Ovary (tissue), 9 donors: Measurements from ENCODE around the gene FNDC8. TPM values are rescaled to one million over a fixed set of nuclear protein-coding genes. Genes with fewer than 3 reads are reported as not detected.
A peak's percentile ranks its signal among the peaks of the same experiment; 100 is the strongest.

Experiments
- DNase-seq, 5 donors: peaks; one replicate each; pipeline ENCODE4 v3.0.0-alpha.2; 2019 to 2020
- H3K27ac ChIP-seq, 2 donors: fragments of 200-600 bp; one replicate each; pipeline versions ENCODE4 v1.5.1 to v1.8.0; 2019 to 2022
- H3K27me3 ChIP-seq: fragments of 200-600 bp; one replicate; pipeline ENCODE4 v1.8.0; 2022
- H3K36me3 ChIP-seq: fragments of 200-600 bp; sonication (generic); one replicate; pipeline ENCODE4 v1.5.1; 2019
- H3K4me1 ChIP-seq: one replicate; pipeline ENCODE4 v1.8.1; 2013; ENCODE audit warnings: mild to moderate bottlenecking, moderate library complexity; ENCODE audit not compliant: insufficient read depth
- H3K4me3 ChIP-seq: fragments of 200-600 bp; sonication (generic); one replicate; pipeline ENCODE4 v1.5.1; 2017
- H3K9me3 ChIP-seq, 2 donors: fragments of 200-600 bp in 1 of 2; sonication (generic) in 1 of 2; one replicate each; pipeline versions ENCODE4 v1.5.1 to v1.8.1; 2013 to 2019; ENCODE audit warnings: mild to moderate bottlenecking in 1 of 2, moderate library complexity in 1 of 2
- CTCF ChIP-seq, 3 donors: fragments of 450-650 bp in 2 of 3; fragments of 200-600 bp in 1 of 3; IDR thresholded peaks; one replicate each; pipeline versions ENCODE4 v1.5.1 to v1.8.0; 2016 to 2022; ENCODE audit warnings: antibody characterized with exemption in 3 of 3, mild to moderate bottlenecking in 1 of 3
- EP300 ChIP-seq: sonication (generic); formaldehyde crosslinking; IDR thresholded peaks from one replicate; pipeline ENCODE4 v1.6.1; 2017; ENCODE audit warnings: antibody characterized with exemption
- POLR2A ChIP-seq: fragments of 450-650 bp; IDR thresholded peaks from one replicate; pipeline ENCODE4 v1.6.1; 2017; ENCODE audit warnings: antibody characterized with exemption, mild to moderate bottlenecking, moderate library complexity
- WGBS, 3 donors: extraction: QIAGEN DNeasy Blood & Tissue Kit in 1 of 3; methylation state at CpG; one replicate each; pipeline versions ENCODE4 v1.1.5 to v1.1.7; 2013 to 2017; 5-methylcytosine and 5-hydroxymethylcytosine counted together
- intact Hi-C, 4 donors: fragments of 100-400 bp; cut with DNase I; formaldehyde crosslinking; loops; one replicate each; pipeline versions ENCODE4 v1.11.0 to v1.15.1; 2022 to 2023
- polyA plus RNA-seq, 2 donors: library from polyadenylated mRNA; stranded (reverse); fragments of 200-250 nt in 1 of 2; fragments of 350-450 nt in 1 of 2; fragmentation: Illumina TruSeq in 1 of 2; extraction: RNeasy Lipid Tissue Mini Kit (QIAGEN cat#74804) in 1 of 2; gene quantifications; one replicate each; pipeline ENCODE4 v1.2.3, GENCODE V29; 2013 to 2014
- total RNA-seq, 7 donors: library from RNA; depleted of rRNA in 2 of 7; stranded (reverse); fragments of >200 nt in 2 of 7; fragmentation: NEBNext Ultra II Directional in 3 of 7; extraction: Animal tissue kit (Norgen Biotek cat#: 25700) in 3 of 7; gene quantifications; one replicate each; pipeline versions ENCODE4 v1.1.0 to v1.2.4, GENCODE V29; 2016 to 2023
- donor health status: DM: no; HTN: no; CAD: no; lungs with moderate emphysema.
- donor health status: DM: no; HTN: no; CAD: no.
- donor health status: Bipolar disorder and iron deficiency.
- donor health status: DM: yes; HTN: yes; CAD: no.
- donor health status: DM: no; HTN: no; CAD: no.
- donor health status: DM: yes; HTN: yes; CAD: no.

The FNDC8 gene
- total and polyA plus RNA-seq, 9 donors, result not detected

GRCh38 chr17:35167046-35167445 is 45.6 kb downstream of the FNDC8 start:
- no peak overlapping the region for H3K27ac ChIP-seq
- H3K4me1 ChIP-seq, result no peaks in the 10 kb centered on the region
- no peak for DNase-seq
- WGBS, 3 donors, result 34 to 45% (median 41%) methylated on average over 3 of the region's 3 CpGs
- intact Hi-C loops, result no loop called here
- H3K27me3 ChIP-seq, result no peaks in the 10 kb centered on the region
- no peaks in the 10 kb centered on the region for H3K36me3 ChIP-seq
- TF ChIP-seq CTCF (IDR thresholded peaks at IDR 0.05) (no peak), EP300 (no peak), POLR2A (no peak)
- H3K4me3 ChIP-seq, result no peak overlapping the region
- H3K9me3 ChIP-seq, result no peaks in the 10 kb centered on the region

- TF ChIP-seq CTCF (IDR thresholded peaks at IDR 0.05) (no peak), POLR2A (no peak), EP300 (no peak)
- Histone ChIP-seq H3K27me3 (no peaks in the 10 kb centered on the region), H3K27ac (no peak overlapping the region), H3K36me3 (no peaks in the 10 kb centered on the region), H3K9me3 (no peaks in the 10 kb centered on the region), H3K4me1 (no peaks in the 10 kb centered on the region), H3K4me3 (no peak overlapping the region)
- WGBS, 3 donors, result 71 to 78% (median 75%) methylated on average over 1 of the region's 1 CpG
- intact Hi-C loops, result no loop called here
- no peak for DNase-seq
Observed at GRCh38 chr17:35167666-35168065, 46.3 kb downstream of the FNDC8 start.

GRCh38 chr17:35169835-35170363 is 48.5 kb downstream of the FNDC8 start:
- Histone ChIP-seq H3K27ac (no peak overlapping the region), H3K36me3 (no peaks in the 10 kb centered on the region), H3K4me3 (no peak overlapping the region), H3K27me3 (no peaks in the 10 kb centered on the region), H3K4me1 (no peaks in the 10 kb centered on the region), H3K9me3 (no peaks in the 10 kb centered on the region)
- no peak for DNase-seq
- TF ChIP-seq CTCF (IDR thresholded peaks at IDR 0.05), result no peak
- TF ChIP-seq POLR2A, result no peak
- TF ChIP-seq EP300, result no peak
- intact Hi-C loops, result loop anchor here in 1 of 4 donors (10.0 kb wide), 1 partner anchor 365 kb away; the partner anchor contains the start of gene SLFN12L
- 81 to 90% (median 86%) methylated on average over 17 of the region's 17 CpGs for whole genome bisulfite sequencing, 3 donors

GRCh38 chr17:35170968-35171771 is 49.8 kb downstream of the FNDC8 start:
- DNase-seq, result no peak
- Histone ChIP-seq H3K36me3 (no peaks in the 10 kb centered on the region), H3K9me3 (no peaks in the 10 kb centered on the region), H3K27me3 (no peaks in the 10 kb centered on the region), H3K4me1 (no peaks in the 10 kb centered on the region), H3K4me3 (no peak overlapping the region), H3K27ac (no peak overlapping the region)
- TF ChIP-seq CTCF (IDR thresholded peaks at IDR 0.05) (peak in 1 of 3 donors; percentile 21), EP300 (no peak)
- WGBS, 3 donors, result 66 to 80% (median 75%) methylated on average over 18 of the region's 18 CpGs
- intact Hi-C loops, result loop anchor here in 1 of 4 donors (10.0 kb wide), 1 partner anchor 364 kb away; the partner anchor contains the start of gene SLFN12L
